GM19043 (cell line): ENCODE data around the gene FOXJ2.
"Not testable (repeated sequence)": the region's sequence is repeated elsewhere in the genome, so short reads cannot be mapped to it uniquely, and the experiment has no call there.

Experiments used
- ATAC-seq: cut with Tn5 transposase; IDR thresholded peaks from one replicate; pipeline ENCODE4 v1.9.1; 2021; ENCODE audit warnings: low read depth; ENCODE audit not compliant: unreplicated experiment

Gene FOXJ2

GRCh38 chr12:8058506-8058905 lies 26.0 kb downstream of the FOXJ2 start:
- no peak for ATAC-seq

- no peak for ATAC-seq
Observed at GRCh38 chr12:8064131-8064530, 31.6 kb downstream of the FOXJ2 start.

GRCh38 chr12:8065991-8066594 lies 33.6 kb downstream of the FOXJ2 start, which contains the start of gene C3AR1:
Gene C3AR1 (minus strand): TSS chr12:8066359. CDS start chr12:8060185, 6,174 bp downstream.
- peak; percentile 72 for ATAC-seq

GRCh38 chr12:8069582-8069981 lies 37.1 kb downstream of the FOXJ2 start:
- no peak for ATAC-seq

- ATAC-seq, result not testable (repeated sequence)
Observed at GRCh38 chr12:8071820-8072219, 39.3 kb downstream of the FOXJ2 start.

DNA sequence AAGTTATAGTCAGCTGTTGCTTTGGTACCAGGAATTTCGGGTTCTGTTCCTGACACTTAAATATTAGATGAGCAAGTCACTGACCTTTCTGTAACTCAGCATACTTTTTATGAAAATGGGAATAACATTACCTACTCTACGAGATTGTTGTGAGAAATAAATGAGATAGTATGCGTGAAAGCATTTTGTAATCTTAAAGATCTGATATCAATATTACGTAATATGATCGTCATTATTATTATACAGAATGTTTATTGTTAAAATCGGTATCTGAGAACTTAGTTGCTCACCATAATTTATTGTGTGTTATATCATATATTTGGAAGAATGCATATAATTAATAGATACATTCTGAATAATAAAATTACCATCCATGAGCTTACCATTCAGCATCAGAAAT lies 43.4 kb downstream of the FOXJ2 start:
- ATAC-seq, result no peak

- no peak for ATAC-seq
Observed at GRCh38 chr12:8076366-8076765, 43.9 kb downstream of the FOXJ2 start.

- no peak for ATAC-seq
Observed at GRCh38 chr12:8077207-8077606, 44.7 kb downstream of the FOXJ2 start.

DNA sequence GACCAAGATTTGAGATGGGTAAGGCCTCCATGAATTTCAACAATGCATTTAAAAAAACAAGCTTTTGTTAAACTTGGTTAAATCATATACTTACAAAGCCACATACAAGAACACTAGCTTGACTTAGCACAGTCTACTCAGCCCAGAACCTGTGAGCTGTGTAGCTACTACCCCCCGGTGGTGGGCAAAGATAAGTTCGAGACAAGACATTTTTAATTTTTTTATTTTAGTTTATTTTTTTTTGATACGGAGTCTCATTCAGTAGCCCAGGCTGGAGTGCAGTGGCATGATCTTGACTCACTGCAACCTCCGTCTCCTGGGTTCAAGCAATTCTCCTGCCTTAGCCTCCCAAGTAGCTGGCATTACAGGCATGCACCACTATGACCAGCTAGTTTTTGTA lies 45.9 kb downstream of the FOXJ2 start:
- ATAC-seq, result no peak

GRCh38 chr12:8078916-8079315 lies 46.4 kb downstream of the FOXJ2 start:
- ATAC-seq, result no peak

DNA sequence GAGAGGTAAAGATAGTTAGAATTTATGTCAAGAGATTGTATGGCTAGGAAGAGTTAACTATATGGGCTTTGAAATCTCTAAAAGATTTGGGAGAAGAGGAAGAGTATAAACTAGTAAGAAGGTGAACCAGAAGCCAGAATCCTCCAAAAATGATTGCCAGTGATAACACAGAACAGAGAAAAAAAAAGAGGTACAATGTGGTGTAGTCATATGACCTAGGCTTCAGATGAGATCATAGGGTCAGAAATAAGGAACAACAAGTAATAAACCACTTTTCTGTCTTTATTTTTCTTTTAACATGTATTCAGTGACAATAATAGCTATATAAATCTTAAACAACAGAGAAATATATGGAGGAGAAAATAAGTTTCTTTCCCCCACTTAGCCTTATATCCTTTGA lies 47.6 kb downstream of the FOXJ2 start:
- ATAC-seq, result no peak

- ATAC-seq, result peak; percentile 15
Observed at GRCh38 chr12:8081251-8081920, 48.9 kb downstream of the FOXJ2 start.

GRCh38 chr12:8082808-8083100 lies 50.2 kb downstream of the FOXJ2 start:
- ATAC-seq, result no peak

GRCh38 chr12:8084351-8084750 lies 51.8 kb downstream of the FOXJ2 start:
- ATAC-seq, result not testable (repeated sequence)

- ATAC-seq, result no peak
Observed at GRCh38 chr12:8087666-8088065, 55.1 kb downstream of the FOXJ2 start.

- peak; percentile 72 for ATAC-seq
Observed at GRCh38 chr12:8088574-8088973, 56.1 kb downstream of the FOXJ2 start.

GRCh38 chr12:8089277-8089676 lies 56.8 kb downstream of the FOXJ2 start:
- not testable (repeated sequence) for ATAC-seq

- no peak for ATAC-seq
Observed at GRCh38 chr12:8089716-8090115, 57.2 kb downstream of the FOXJ2 start.

DNA sequence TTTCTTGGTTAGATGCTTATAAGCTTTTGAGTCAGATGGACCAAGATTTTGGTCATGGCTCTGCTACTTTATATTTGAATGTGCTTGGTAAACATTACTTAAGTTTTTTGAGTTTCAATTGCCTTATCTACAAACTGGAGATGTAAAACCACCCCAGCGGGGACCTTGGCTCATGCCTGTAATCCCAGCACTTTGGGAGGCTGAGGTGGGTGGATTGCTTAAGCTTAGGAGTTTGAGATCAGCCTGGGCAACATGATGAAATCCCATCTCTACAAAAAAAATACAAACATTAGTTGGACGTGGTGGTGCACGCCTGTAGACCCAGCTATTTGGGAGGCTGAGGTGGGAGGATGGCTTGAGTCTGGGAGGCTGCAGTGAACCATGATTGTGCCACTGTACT lies 60.8 kb downstream of the FOXJ2 start:
- ATAC-seq, result no peak

DNA sequence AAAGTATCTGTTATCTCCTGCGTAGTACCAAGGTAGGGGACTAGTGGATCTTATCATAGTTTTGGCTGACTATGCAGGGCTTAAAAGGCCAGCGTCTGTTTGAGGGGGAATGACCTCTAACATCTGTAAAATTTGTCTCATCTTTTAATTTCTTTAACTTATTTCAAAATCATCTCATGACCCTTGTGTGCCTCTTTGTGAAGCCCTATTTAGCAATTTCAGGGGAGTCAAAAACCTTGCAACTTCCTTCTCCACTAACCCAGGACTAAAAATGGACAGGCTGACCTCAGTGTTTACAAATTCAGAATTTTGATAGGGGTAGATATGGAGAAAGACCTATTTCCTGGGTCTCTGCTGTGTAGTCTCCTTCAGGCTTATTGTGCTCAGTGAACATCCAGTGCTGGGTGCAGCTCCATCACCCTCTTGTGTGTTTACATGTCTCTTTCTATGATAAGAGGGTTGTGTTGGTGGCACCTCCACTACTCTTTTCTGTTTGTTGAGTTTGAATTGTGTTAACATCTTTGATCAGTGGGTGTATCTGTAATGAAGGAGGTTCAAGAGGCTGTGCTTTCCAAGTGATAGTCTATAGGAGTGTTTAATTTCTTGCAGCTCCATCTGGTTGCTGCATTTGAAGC lies 63.9 kb downstream of the FOXJ2 start:
- no peak for ATAC-seq

GRCh38 chr12:8099235-8099634 lies 66.7 kb downstream of the FOXJ2 start:
- no peak for ATAC-seq
